Hypothalamus (tissue), 51 donors: ENCODE data around the gene SCNM1.
A peak's percentile ranks its signal among the peaks of the same experiment; 100 is the strongest.

Source experiments
- DNase-seq, 51 donors: peaks; one replicate each; lab custom pipeline; 2025; lab: John Stamatoyannopoulos, UW

Gene SCNM1

DNA sequence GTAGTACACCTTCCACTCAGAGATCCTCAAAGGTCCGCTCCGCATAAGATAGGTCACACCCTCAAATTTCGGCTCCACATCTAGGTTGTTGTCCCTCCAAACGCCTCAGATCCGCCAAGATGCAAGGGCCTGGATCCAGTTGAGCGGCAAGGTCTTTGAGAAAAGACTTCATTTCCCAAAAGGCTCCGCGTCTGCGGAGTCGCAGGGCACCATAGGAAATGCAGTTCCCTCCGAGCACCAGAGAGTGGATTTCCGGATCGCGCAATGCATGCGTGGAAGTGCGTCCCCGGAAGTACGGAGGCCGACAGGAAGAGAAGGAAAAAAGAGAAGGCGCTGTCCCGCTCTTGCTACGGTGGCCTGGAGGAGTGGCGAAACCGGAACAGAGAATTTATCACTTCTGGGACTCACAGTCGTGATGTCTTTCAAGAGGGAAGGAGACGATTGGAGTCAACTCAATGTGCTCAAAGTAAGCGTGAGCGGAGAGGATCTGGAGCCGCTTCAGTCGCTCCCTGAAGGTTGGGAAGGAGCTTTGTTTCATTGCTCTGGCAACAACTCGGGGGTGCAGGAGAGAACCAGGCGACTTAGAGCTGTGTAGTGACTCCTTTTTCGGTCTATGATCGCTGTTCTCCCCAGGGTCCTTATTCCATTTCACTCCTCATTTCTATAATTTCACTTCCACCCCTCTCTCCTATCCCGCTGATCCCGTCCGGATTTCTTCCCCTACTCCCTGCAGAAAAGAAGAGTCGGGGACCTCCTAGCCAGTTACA lies at the start of gene SCNM1, which contains the start of gene LYSMD1:
Gene SCNM1 (plus strand): TSS at position 407 of the 767 bp plus-strand sequence. CDS start 9 bp downstream, at position 416.
Gene LYSMD1 (minus strand): TSS at position 165 of the 767 bp plus-strand sequence. CDS start 644 bp downstream, outside the sequence.
- DNase-seq: peak; percentile 85 to 99 (median 95)

- DNase-seq: no peak
Measured at GRCh38 chr1:151124763-151125403, 41.1 kb upstream of the SCNM1 start.

- no peak for DNase-seq
Measured at GRCh38 chr1:151128800-151129199, 37.1 kb upstream of the SCNM1 start.

DNA sequence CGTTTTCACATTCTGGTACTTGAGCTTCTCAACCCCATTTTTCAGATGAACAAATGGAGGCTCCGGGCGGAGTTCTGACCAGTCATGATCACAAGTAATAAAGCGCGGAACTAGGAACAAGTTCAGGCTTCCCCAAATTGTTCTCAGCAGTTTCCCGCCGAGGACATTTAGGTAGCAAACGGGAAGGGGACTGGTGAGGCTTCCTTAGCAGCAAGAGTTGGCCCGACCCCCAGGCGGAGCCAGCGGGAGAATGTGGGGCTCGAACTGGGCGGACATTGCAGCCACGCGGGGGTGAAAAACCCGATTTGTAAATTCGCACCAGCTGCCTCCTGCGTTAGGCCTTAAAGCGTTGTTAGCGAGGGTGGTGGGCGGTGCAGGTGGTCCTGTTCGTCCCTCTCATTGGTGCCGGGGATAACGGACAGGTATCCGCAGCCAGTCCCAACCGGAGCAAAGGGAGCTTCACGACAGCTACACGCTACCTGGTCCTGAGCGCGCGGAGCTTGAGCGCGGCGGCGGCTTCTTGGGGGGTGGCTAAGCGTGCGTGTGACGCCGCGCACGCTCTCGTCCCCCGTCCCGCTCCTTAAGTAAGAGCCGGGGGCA lies 34.9 kb upstream of the SCNM1 start:
- peak in 46 of 51 donors; percentile 6 to 86 (median 61) for DNase-seq

DNA sequence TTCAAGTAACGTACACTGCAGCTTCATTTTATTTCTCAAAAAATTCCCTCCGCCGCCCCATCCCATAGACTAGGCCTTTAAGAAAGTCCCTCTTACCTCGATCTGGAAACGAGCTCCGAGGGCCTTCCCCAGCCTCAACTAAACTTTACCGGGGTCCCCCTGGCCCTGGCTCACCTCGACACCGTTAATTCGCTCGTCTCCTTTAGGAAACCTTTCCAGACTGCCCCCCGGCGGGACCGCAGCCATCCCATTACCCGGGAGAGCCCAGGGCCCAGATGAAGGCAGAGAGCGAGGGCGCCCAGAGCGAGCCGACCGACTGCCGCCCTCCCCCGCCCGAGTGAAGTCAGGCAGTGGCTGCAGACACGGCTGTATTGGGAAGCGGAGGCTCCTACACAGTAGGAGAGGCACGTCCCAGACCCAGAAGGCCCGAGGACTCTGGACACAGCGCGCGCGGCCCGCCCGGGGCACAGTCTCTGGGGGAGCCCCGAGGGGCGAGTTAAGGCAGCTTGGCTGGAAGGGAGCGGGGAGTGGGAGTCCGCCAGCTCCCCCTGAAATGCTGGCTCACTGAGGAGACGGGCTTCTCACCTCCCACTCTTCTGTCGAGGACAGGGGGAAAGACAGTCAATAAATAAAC lies 34.1 kb upstream of the SCNM1 start:
- peak in 6 of 51 donors; percentile 7 to 44 (median 18) for DNase-seq

- DNase-seq: no peak
Measured at GRCh38 chr1:151132335-151133017, 33.5 kb upstream of the SCNM1 start.

DNA sequence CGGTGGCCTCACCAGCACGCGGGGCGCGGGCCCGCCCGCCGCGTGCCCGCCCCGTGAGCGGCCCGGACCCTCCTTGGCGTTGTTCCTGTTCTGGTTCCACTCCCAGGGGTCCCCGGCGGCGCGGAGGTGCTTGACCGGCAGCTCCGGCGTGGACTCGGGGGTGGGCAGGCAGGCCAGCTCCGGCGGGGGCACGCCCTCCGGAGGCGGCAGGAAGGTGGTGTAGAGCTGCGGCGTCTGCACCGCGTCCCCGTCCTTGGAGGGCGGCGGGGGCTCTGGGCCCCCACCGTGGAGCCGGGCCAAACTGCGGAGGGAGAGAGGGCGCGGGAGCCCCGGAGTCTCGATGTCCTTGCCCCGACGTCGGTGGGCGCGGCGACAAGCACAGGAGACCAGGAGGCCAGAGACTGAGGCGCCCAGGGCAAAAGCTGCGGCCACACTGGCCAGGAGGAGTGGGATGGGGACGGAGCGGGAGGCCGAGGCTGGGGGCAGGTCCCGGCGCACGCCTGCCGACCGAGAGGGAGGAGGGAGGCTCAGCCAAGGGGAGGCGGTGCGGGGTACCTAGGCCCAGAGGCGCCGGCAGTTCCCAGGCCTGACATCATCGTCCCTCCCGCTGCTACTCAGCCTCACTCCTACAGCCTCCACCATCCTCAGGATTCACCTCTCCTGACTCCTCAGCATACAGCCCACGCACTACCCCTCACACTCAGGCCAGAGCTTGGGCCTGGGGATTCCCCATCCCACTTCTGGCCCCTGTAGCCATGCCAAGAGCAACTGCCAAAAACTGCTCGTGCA lies 32.7 kb upstream of the SCNM1 start:
- no peak for DNase-seq

GRCh38 chr1:151134396-151134795 lies 31.5 kb upstream of the SCNM1 start:
- no peak for DNase-seq

GRCh38 chr1:151134991-151135390 lies 31.0 kb upstream of the SCNM1 start:
- no peak for DNase-seq

DNA sequence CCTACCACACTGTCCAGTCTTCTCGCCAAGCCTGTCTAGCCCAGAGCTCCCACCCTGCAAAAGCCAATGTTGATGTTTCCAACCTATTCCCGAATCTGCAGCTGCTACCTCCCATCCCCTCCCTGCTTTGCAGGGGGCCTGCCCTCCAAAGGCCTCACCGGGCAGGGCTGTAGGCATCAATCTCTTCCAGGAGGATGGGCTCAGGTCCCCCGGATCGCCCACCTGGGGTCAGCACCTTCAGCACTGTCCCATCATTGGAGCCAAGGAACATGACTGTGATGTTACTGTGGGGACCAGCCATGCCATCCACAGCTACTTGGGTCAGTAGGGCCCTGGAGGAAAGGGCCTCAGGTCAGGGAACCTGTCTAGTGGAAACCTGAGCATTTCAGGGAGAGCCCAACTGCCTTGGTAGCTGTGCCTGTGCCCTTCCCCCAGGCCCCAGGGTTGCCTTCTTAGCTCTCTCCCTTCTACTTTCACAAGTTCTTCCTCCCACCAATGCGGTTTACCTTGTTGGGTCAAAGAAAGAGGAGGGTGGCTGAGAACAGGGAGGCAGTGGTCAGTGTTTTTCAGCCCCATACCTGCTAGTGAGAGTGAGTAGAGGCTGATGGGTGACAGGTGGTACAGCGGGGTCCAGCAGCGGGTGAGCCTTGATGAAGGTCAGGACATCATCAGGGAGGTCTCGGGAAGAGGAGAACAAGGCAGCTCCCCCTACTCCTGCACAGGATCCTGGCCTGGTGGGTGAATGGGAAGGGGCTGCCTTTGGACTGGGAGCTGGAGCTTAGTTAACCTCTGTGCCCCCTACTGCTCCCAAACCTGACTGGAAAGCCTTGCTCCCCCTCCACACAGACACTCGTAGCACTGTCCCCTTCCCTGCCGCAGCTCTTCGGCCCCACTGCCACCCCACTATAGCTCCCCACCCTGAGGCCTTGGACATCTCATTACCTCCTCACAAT lies 30.2 kb upstream of the SCNM1 start:
- DNase-seq: no peak

DNA sequence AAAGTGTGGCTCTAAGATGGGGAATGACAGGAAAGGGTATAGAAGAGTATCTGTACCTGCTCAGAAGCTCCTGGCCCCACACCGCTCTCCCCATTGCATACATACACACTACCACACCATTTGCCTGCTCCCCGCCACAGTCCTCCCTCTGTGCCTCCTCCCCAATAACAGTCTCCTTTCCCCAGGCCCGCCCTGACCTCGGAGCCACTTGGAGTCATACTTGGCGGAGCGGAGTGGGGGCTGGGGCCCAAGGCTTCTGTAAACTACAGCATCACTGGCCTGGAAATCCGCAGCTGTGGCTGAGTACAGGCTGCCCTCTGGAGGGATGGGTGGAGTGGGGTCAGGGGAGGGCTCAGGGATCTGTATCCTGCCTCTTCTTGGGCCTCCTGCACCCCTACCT lies 28.2 kb upstream of the SCNM1 start:
- DNase-seq: no peak

DNA sequence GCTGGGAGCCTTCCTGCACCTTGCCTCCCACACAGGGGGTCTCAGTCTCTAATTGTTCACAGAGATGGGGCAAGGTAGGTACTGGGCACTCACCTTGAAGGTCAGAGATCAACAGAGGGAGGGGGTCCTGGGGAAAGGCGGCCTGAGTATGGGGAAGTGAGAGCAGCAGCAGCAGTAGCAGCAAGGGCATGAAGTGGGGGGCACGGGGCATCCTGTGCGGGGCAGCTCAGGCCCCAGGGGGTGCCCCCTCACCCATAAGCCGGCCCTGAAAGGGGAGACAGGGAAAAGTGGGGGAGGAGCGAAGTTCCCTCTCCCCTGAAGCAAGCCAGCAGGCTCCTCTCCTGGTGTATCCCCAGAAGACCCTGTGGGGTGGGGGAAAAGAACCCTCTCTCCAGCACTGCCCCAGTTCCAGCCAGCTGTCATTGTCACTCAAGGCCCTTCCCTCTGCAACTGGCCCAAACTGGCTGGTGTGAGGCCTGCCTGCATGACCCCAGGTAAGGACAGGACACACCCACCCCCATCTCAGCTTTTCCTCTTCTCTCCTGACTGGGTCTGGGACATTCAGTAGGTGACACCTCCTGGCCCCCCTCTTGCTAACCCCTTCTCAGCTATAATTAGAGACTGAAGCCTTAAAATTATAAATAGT lies 23.4 kb upstream of the SCNM1 start:
- DNase-seq: no peak

GRCh38 chr1:151143057-151143435 lies 22.9 kb upstream of the SCNM1 start:
- no peak for DNase-seq

DNA sequence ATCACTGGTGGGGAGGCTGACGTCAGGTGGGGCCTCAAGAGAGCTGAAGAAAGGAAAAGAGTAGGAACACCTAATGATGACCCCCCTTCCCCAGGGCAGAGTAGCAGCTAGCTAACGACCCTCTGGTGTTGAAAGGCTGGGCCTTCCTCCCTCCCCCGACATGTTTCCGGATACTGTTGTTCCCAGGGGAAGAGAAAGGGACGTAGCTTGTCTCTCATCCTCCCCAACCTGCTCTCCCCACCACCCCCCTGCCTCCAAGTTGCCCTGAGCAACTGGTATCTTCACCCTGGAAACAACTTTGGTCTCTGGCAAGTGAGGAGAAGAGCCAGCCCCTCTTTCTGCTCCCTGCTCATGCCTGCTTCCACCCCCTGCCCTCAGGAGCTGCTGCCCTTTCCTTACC lies 22.0 kb upstream of the SCNM1 start:
- no peak for DNase-seq

GRCh38 chr1:151144474-151145303 lies 21.3 kb upstream of the SCNM1 start:
- no peak for DNase-seq

GRCh38 chr1:151145304-151146071 lies 20.5 kb upstream of the SCNM1 start:
- DNase-seq: peak in 4 of 51 donors; percentile 13 to 51 (median 34)
